Activated naive CD4-positive, alpha-beta T cell treated with anti-CD3 and anti-CD28 coated beads, Interleukin-2, amount 10 ng/mL, durations not matched to agents 7 days and 5 days (primary cell): ENCODE measurements around the gene SMC5.
"Not testable (repeated sequence)": the region's sequence is repeated elsewhere in the genome, so short reads cannot be mapped to it uniquely, and the experiment has no call there.

ENCODE experiments used
- CTCF ChIA-PET: fragments of 350-600 bp; sonication (Branson Sonifier 250); formaldehyde crosslinking; loops from one replicate; lab custom pipeline; 2021; ENCODE audit warnings: antibody characterized with exemption; lab: Charles Lee
- DNase-seq: peaks from one replicate; pipeline ENCODE4 v3.0.0-alpha.2; 2020
- H3K27ac Mint-ChIP-seq: one replicate; pipeline ENCODE4 v1.8.0; 2021; ENCODE audit warnings: mild to moderate bottlenecking, moderate library complexity, mixed read lengths
- H3K27me3 Mint-ChIP-seq: one replicate; pipeline ENCODE4 v1.8.0; 2021; ENCODE audit warnings: mild to moderate bottlenecking, mixed read lengths
- H3K36me3 Mint-ChIP-seq: one replicate; pipeline ENCODE4 v1.8.0; 2021; ENCODE audit warnings: mixed read lengths
- H3K4me1 Mint-ChIP-seq: one replicate; pipeline ENCODE4 v1.8.0; 2021; ENCODE audit warnings: mixed read lengths
- H3K4me3 Mint-ChIP-seq: one replicate; pipeline ENCODE4 v1.8.0; 2021; ENCODE audit warnings: mild to moderate bottlenecking, moderate library complexity, mixed read lengths
- H3K9me3 Mint-ChIP-seq: one replicate; pipeline ENCODE4 v1.8.0; 2021; ENCODE audit warnings: mixed read lengths

SMC5 gene

GRCh38 chr9:70258692-70259511 lies at the start of gene SMC5:
TSS of gene SMC5 (plus strand) at chr9:70258978. CDS start at chr9:70259079, 101 bp downstream.
- CTCF ChIA-PET = no interaction called here
- peaks cover 35% of the 10 kb centered on the region for H3K36me3 Mint-ChIP-seq
- H3K9me3 Mint-ChIP-seq = no peaks in the 10 kb centered on the region
- H3K4me1 Mint-ChIP-seq = peaks cover 53% of the 10 kb centered on the region
- peak within 1 kb of the TSS; percentile 90 for H3K4me3 Mint-ChIP-seq
- peak within 1 kb of the TSS; percentile 91 for H3K27ac Mint-ChIP-seq
- DNase-seq = peak; percentile 89
- H3K27me3 Mint-ChIP-seq = no peaks in the 10 kb centered on the region

GRCh38 chr9:70217029-70217428 lies 41.7 kb upstream of the SMC5 start:
- CTCF ChIA-PET = no interaction called here
- no peaks in the 10 kb centered on the region for H3K27me3 Mint-ChIP-seq
- H3K4me3 Mint-ChIP-seq = no peak overlapping the region
- no peak for DNase-seq
- H3K27ac Mint-ChIP-seq = no peak overlapping the region
- H3K9me3 Mint-ChIP-seq = peaks cover 9% of the 10 kb centered on the region
- no peaks in the 10 kb centered on the region for H3K36me3 Mint-ChIP-seq
- no peaks in the 10 kb centered on the region for H3K4me1 Mint-ChIP-seq

- Mint-ChIP-seq H3K36me3 (no peaks in the 10 kb centered on the region), H3K27me3 (no peaks in the 10 kb centered on the region), H3K4me1 (no peaks in the 10 kb centered on the region), H3K27ac (no peak overlapping the region), H3K4me3 (no peak overlapping the region), H3K9me3 (peaks cover 1% of the 10 kb centered on the region)
- no peak for DNase-seq
- CTCF ChIA-PET = no interaction called here
These were observed 40.0 kb upstream of the SMC5 start for GRCh38 chr9:70218767-70219166.

DNA sequence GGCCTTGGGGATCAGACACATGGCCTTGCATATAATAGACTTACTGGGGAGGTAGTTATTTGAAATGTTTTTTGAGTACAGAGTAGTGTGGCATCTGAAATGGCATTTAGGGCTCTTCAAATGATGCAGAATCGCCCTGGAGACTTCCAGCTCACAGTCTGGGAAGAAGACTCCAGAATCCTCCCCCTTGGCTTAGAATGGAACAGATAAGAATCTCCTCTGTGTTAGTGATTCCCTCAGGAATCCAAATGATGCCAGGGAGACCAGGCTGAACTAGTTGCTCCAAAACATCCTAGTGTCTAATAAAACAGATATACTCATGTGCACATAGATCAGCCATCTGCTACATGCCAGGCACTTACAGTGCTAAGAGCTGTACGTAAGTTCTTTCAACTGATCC lies 38.6 kb upstream of the SMC5 start:
- CTCF ChIA-PET = no interaction called here
- H3K4me1 Mint-ChIP-seq = no peaks in the 10 kb centered on the region
- H3K36me3 Mint-ChIP-seq = no peaks in the 10 kb centered on the region
- DNase-seq = no peak
- no peak overlapping the region for H3K27ac Mint-ChIP-seq
- no peaks in the 10 kb centered on the region for H3K9me3 Mint-ChIP-seq
- H3K27me3 Mint-ChIP-seq = no peaks in the 10 kb centered on the region
- no peak overlapping the region for H3K4me3 Mint-ChIP-seq

DNA sequence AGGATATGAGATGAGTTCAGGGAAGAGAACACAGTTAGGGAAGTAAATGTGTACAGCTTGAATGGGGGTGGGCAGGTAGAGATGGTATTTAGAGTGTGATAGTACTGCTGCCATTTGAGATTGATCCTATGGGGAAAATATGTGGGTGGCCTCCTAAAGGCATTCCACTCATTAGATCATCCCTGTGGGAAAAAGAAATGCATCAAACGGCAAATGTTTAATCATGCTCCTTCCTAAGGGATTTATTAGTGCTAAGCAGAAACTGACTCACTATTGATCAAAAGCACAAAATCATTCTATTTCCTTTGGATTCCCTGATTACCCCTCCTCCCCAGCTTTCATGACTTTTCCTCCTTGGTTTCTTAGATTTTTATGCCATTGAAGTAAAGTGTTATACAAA lies 36.4 kb upstream of the SMC5 start:
- no peaks in the 10 kb centered on the region for H3K9me3 Mint-ChIP-seq

DNA sequence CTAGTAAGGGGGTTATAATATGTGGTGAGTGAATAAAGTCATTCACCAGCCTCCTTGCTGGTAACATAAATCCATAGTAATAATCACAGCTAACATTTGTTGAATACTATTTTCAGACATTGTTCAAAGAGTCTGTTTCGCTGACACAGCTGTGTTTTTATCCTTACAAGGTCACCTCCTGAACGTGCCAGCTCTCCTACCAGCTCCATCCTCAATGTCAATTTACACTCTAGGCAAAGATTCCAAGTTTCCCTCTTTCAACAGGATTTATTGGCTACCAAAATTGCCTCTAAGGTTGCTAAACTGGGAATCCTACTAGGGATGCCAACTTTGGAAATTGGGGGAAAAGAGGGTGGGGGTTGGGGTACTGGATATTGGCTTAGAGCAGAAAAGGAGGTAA lies 30.7 kb upstream of the SMC5 start:
- no peaks in the 10 kb centered on the region for H3K4me1 Mint-ChIP-seq
- H3K27ac Mint-ChIP-seq = no peak overlapping the region
- no peak overlapping the region for H3K4me3 Mint-ChIP-seq
- H3K27me3 Mint-ChIP-seq = no peaks in the 10 kb centered on the region
- no peaks in the 10 kb centered on the region for H3K36me3 Mint-ChIP-seq
- no peak for DNase-seq
- H3K9me3 Mint-ChIP-seq = no peaks in the 10 kb centered on the region
- CTCF ChIA-PET = no interaction called here

More for the DNA sequence above, 36.4 kb upstream of the SMC5 start:
- no peaks in the 10 kb centered on the region for H3K4me1 Mint-ChIP-seq
- DNase-seq = no peak
- CTCF ChIA-PET = no interaction called here
- H3K27ac Mint-ChIP-seq = no peak overlapping the region
- H3K36me3 Mint-ChIP-seq = no peaks in the 10 kb centered on the region
- H3K27me3 Mint-ChIP-seq = no peaks in the 10 kb centered on the region
- no peak overlapping the region for H3K4me3 Mint-ChIP-seq

DNA sequence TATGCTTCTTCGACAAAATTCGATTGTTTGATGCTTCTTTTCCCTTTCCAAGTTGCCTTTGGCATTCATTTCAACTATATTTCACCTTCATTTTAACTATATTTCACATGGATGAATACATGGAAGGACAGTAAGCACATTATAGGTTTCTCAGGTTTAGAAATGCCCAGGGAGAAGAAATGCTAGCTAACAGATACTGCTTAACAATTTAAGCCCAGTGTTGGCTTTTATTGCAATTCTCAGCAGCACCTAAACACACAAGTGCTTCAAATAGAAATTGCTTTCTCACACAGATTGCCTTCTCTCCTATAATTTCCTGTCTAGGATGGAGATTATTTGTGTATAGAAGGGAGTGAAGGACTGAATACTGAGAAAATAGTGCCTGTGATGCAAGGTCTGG lies 30.2 kb upstream of the SMC5 start:
- H3K27ac Mint-ChIP-seq = no peak overlapping the region
- no peaks in the 10 kb centered on the region for H3K9me3 Mint-ChIP-seq
- H3K27me3 Mint-ChIP-seq = no peaks in the 10 kb centered on the region
- DNase-seq = no peak
- no peak overlapping the region for H3K4me3 Mint-ChIP-seq
- H3K4me1 Mint-ChIP-seq = no peaks in the 10 kb centered on the region
- CTCF ChIA-PET = no interaction called here
- no peaks in the 10 kb centered on the region for H3K36me3 Mint-ChIP-seq

GRCh38 chr9:70229026-70229425 lies 29.8 kb upstream of the SMC5 start:
- CTCF ChIA-PET = no interaction called here
- Mint-ChIP-seq H3K27me3 (no peaks in the 10 kb centered on the region), H3K4me3 (no peak overlapping the region), H3K36me3 (no peaks in the 10 kb centered on the region), H3K4me1 (no peaks in the 10 kb centered on the region), H3K27ac (no peak overlapping the region), H3K9me3 (no peaks in the 10 kb centered on the region)
- no peak for DNase-seq

DNA sequence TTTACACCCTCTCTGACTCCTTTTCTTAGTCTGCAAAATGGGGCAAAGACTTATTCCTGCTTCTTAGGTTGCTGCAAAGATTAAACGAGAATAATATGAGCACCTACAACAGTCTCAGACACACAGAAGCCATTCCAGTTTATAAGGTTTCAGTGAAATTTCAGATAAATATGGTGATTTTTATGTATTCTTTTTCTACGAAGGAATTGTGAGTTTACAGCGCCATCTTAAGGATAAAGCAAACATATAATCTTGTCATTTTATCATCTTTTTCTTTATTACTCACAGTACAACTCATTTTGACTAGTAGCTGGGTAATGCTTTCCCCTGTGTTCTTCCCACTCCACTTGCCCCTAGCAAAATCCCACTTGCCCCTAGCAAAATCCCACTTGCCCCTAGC lies 29.2 kb upstream of the SMC5 start:
- Mint-ChIP-seq H3K4me3 (no peak overlapping the region), H3K9me3 (no peaks in the 10 kb centered on the region), H3K27me3 (no peaks in the 10 kb centered on the region), H3K4me1 (no peaks in the 10 kb centered on the region), H3K36me3 (no peaks in the 10 kb centered on the region), H3K27ac (no peak overlapping the region)
- DNase-seq = no peak
- CTCF ChIA-PET = interaction anchor here (0.9 kb wide), 1 partner anchor 528 kb away, joined by 3 read pairs; no protein-coding TSS in a partner anchor

GRCh38 chr9:70232476-70232875 lies 26.3 kb upstream of the SMC5 start:
- CTCF ChIA-PET = no interaction called here
- DNase-seq = no peak
- Mint-ChIP-seq H3K27ac (no peak overlapping the region), H3K9me3 (no peaks in the 10 kb centered on the region), H3K27me3 (no peaks in the 10 kb centered on the region), H3K4me1 (no peaks in the 10 kb centered on the region), H3K36me3 (no peaks in the 10 kb centered on the region), H3K4me3 (no peak overlapping the region)

GRCh38 chr9:70234208-70234607 lies 24.6 kb upstream of the SMC5 start:
- H3K27ac Mint-ChIP-seq, H3K9me3 Mint-ChIP-seq, H3K4me3 Mint-ChIP-seq, H3K36me3 Mint-ChIP-seq, H3K27me3 Mint-ChIP-seq, CTCF ChIA-PET, DNase-seq, H3K4me1 Mint-ChIP-seq: not testable (repeated sequence)

GRCh38 chr9:70245952-70246351 lies 12.8 kb upstream of the SMC5 start:
- H3K27me3 Mint-ChIP-seq, CTCF ChIA-PET, H3K27ac Mint-ChIP-seq, H3K36me3 Mint-ChIP-seq, DNase-seq, H3K4me1 Mint-ChIP-seq, H3K9me3 Mint-ChIP-seq, H3K4me3 Mint-ChIP-seq: not testable (repeated sequence)

- Mint-ChIP-seq H3K27ac (no peak overlapping the region), H3K9me3 (peaks cover 3% of the 10 kb centered on the region), H3K4me1 (no peaks in the 10 kb centered on the region), H3K27me3 (no peaks in the 10 kb centered on the region), H3K4me3 (no peak overlapping the region), H3K36me3 (no peaks in the 10 kb centered on the region)
- DNase-seq = no peak
- CTCF ChIA-PET = no interaction called here
These were observed 8.6 kb upstream of the SMC5 start for GRCh38 chr9:70250221-70250620.

GRCh38 chr9:70255486-70255885 lies 3.3 kb upstream of the SMC5 start:
- no peak for DNase-seq
- H3K36me3 Mint-ChIP-seq = peaks cover 9% of the 10 kb centered on the region
- no peak overlapping the region for H3K27ac Mint-ChIP-seq
- CTCF ChIA-PET = no interaction called here
- no peaks in the 10 kb centered on the region for H3K27me3 Mint-ChIP-seq
- H3K9me3 Mint-ChIP-seq = no peaks in the 10 kb centered on the region
- H3K4me1 Mint-ChIP-seq = peaks cover 27% of the 10 kb centered on the region
- no peak overlapping the region for H3K4me3 Mint-ChIP-seq

DNA sequence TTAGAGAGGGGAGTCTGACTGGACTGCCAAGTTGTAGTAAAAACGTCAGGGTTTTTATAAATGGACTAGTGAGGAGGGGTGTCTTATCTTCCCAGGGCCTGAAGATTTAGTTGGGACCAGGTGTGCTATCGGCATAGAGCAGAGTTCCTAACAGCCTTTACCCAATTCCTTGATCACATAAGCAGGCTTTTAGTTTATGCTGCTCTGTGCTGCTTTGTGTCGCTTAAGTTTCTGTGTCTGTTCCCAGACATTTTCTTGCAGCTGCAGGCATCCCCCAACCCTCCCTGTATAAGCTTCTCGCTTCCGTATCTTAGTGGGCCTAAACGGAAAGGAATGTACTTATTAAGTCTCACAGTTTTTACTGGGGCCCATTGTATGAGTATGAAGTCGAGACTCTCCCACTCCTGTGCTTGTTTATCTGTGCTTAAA lies 2.6 kb upstream of the SMC5 start:
- peaks cover 15% of the 10 kb centered on the region for H3K36me3 Mint-ChIP-seq
- peaks cover 33% of the 10 kb centered on the region for H3K4me1 Mint-ChIP-seq
- DNase-seq = no peak
- no peaks in the 10 kb centered on the region for H3K9me3 Mint-ChIP-seq
- H3K27me3 Mint-ChIP-seq = no peaks in the 10 kb centered on the region
- no peak overlapping the region for H3K4me3 Mint-ChIP-seq
- CTCF ChIA-PET = interaction anchor here (1.5 kb wide), 1 partner anchor 346 kb away, joined by 4 read pairs; no protein-coding TSS in a partner anchor
- no peak overlapping the region for H3K27ac Mint-ChIP-seq
